Thymus (tissue), 11 donors: ENCODE results near the gene ARHGAP31. TPM values are rescaled to one million over a fixed set of nuclear protein-coding genes. Genes with fewer than 3 reads are reported as not detected.
"Not testable (repeated sequence)": the region's sequence is repeated elsewhere in the genome, so short reads cannot be mapped to it uniquely, and the experiment has no call there.

Experiments
- DNase-seq, 9 donors: peaks; one replicate each; pipeline ENCODE4 v3.0.0-alpha.2; 2013; ENCODE audit warnings: low spot score in 9 of 9, low read depth in 6 of 9, missing footprints in 1 of 9
- H3K27ac ChIP-seq, 2 donors: one replicate each; pipeline ENCODE4 v1.5.1; 2013; ENCODE audit warnings: control low read depth in 1 of 2, low read depth in 1 of 2, low read length in 1 of 2, mild to moderate bottlenecking in 1 of 2, moderate library complexity in 1 of 2
- H3K27me3 ChIP-seq, 2 donors: one replicate each; pipeline ENCODE4 v1.5.1; 2013; ENCODE audit warnings: low read length in 1 of 2; ENCODE audit not compliant: control insufficient read depth in 2 of 2, insufficient read depth in 1 of 2
- H3K36me3 ChIP-seq, 2 donors: one replicate each; pipeline ENCODE4 v1.5.1; 2013; ENCODE audit warnings: low read length in 1 of 2, mild to moderate bottlenecking in 1 of 2, moderate library complexity in 1 of 2; ENCODE audit not compliant: control insufficient read depth in 2 of 2, insufficient read depth in 2 of 2
- H3K4me1 ChIP-seq, 2 donors: one replicate each; pipeline ENCODE4 v1.5.1; 2013; ENCODE audit warnings: low read length in 2 of 2; ENCODE audit not compliant: control insufficient read depth in 2 of 2, insufficient read depth in 2 of 2
- H3K4me3 ChIP-seq, 2 donors: one replicate each; pipeline ENCODE4 v1.5.1; 2013; ENCODE audit warnings: low read length in 2 of 2, control low read depth in 1 of 2, mild to moderate bottlenecking in 1 of 2
- H3K9me3 ChIP-seq, 2 donors: one replicate each; pipeline ENCODE4 v1.5.1; 2013; ENCODE audit warnings: low read length in 1 of 2, mild to moderate bottlenecking in 1 of 2; ENCODE audit not compliant: control insufficient read depth in 2 of 2, insufficient read depth in 1 of 2
- whole genome bisulfite sequencing: extraction: QIAGEN DNeasy Blood & Tissue Kit; methylation state at CpG from one replicate; pipeline ENCODE4 v1.1.7; 2013; 5-methylcytosine and 5-hydroxymethylcytosine counted together
- polyA plus RNA-seq: library from polyadenylated mRNA; stranded (reverse); fragments of 200-250 nt; gene quantifications from one replicate; pipeline ENCODE4 v1.2.3, GENCODE V29; 2013
- total RNA-seq: library from RNA; stranded (reverse); fragments of 120-200 nt; gene quantifications from one replicate; pipeline ENCODE4 v1.2.4, GENCODE V29; 2013
- donor health status: healthy.

The ARHGAP31 gene
- total and polyA plus RNA-seq, 2 donors: 3.5 to 8.2 TPM

- not testable (repeated sequence) for H3K9me3 ChIP-seq, H3K36me3 ChIP-seq, H3K27ac ChIP-seq, H3K27me3 ChIP-seq, H3K4me1 ChIP-seq, H3K4me3 ChIP-seq, DNase-seq
- 90% methylated on average over 2 of the region's 2 CpGs for WGBS
Measured at GRCh38 chr3:119270212-119270611, 24.0 kb upstream of the ARHGAP31 start.

- 97% methylated on average over 5 of the region's 5 CpGs for WGBS
- H3K4me3 ChIP-seq: no peak overlapping the region
- no peak for DNase-seq
- H3K27me3 ChIP-seq: no peaks in the 10 kb centered on the region
- H3K27ac ChIP-seq: no peak overlapping the region
- no peaks in the 10 kb centered on the region for H3K36me3 ChIP-seq
- H3K4me1 ChIP-seq: peaks cover 3 to 10% of the 10 kb centered on the region in 2 donors
- H3K9me3 ChIP-seq: no peaks in the 10 kb centered on the region
Measured at GRCh38 chr3:119276680-119277079, 17.5 kb upstream of the ARHGAP31 start.

GRCh38 chr3:119279101-119279554 is 15.1 kb upstream of the ARHGAP31 start:
- peaks cover 3 to 10% of the 10 kb centered on the region in 2 donors for H3K4me1 ChIP-seq
- H3K9me3 ChIP-seq: peaks cover 2 to 9% of the 10 kb centered on the region in 2 donors
- DNase-seq: no peak
- no peak overlapping the region for H3K27ac ChIP-seq
- no peak overlapping the region for H3K4me3 ChIP-seq
- H3K27me3 ChIP-seq: no peaks in the 10 kb centered on the region
- H3K36me3 ChIP-seq: no peaks in the 10 kb centered on the region
- 90% methylated on average over 6 of the region's 6 CpGs for WGBS

GRCh38 chr3:119279584-119280243 is 14.5 kb upstream of the ARHGAP31 start:
- Histone ChIP-seq H3K9me3 (peaks cover 2 to 9% of the 10 kb centered on the region in 2 donors), H3K27ac (no peak overlapping the region), H3K27me3 (no peaks in the 10 kb centered on the region), H3K36me3 (no peaks in the 10 kb centered on the region), H3K4me1 (peaks cover 3 to 10% of the 10 kb centered on the region in 2 donors), H3K4me3 (no peak overlapping the region)
- DNase-seq: no peak
- 84% methylated on average over 5 of the region's 5 CpGs for WGBS

- H3K4me3 ChIP-seq: no peak overlapping the region
- peaks cover 8 to 30% of the 10 kb centered on the region in 2 donors for H3K4me1 ChIP-seq
- no peaks in the 10 kb centered on the region for H3K27me3 ChIP-seq
- peaks cover 0 to 8% of the 10 kb centered on the region in 2 donors for H3K9me3 ChIP-seq
- WGBS: 96% methylated on average over 3 of the region's 3 CpGs
- H3K27ac ChIP-seq: no peak overlapping the region
- H3K36me3 ChIP-seq: no peaks in the 10 kb centered on the region
- no peak for DNase-seq
Measured at GRCh38 chr3:119288669-119289403, 5.3 kb upstream of the ARHGAP31 start.

- Histone ChIP-seq H3K4me1 (peaks cover 8 to 32% of the 10 kb centered on the region in 2 donors), H3K27ac (no peak overlapping the region), H3K36me3 (no peaks in the 10 kb centered on the region), H3K27me3 (no peaks in the 10 kb centered on the region), H3K4me3 (no peak overlapping the region), H3K9me3 (peaks cover 0 to 8% of the 10 kb centered on the region in 2 donors)
- 84% methylated on average over 2 of the region's 2 CpGs for WGBS
- DNase-seq: no peak
Measured at GRCh38 chr3:119289404-119289770, 4.8 kb upstream of the ARHGAP31 start.

- Histone ChIP-seq H3K27me3 (no peaks in the 10 kb centered on the region), H3K4me1 (peaks cover 8 to 41% of the 10 kb centered on the region in 2 donors), H3K4me3 (no peak overlapping the region), H3K27ac (no peak overlapping the region), H3K36me3 (no peaks in the 10 kb centered on the region), H3K9me3 (peaks cover 0 to 8% of the 10 kb centered on the region in 2 donors)
- DNase-seq: no peak
Measured at GRCh38 chr3:119290613-119291012, 3.6 kb upstream of the ARHGAP31 start.

- H3K27ac ChIP-seq: no peak overlapping the region
- 97% methylated on average over 7 of the region's 7 CpGs for WGBS
- no peaks in the 10 kb centered on the region for H3K27me3 ChIP-seq
- H3K4me3 ChIP-seq: no peak overlapping the region
- peaks cover 9 to 44% of the 10 kb centered on the region in 2 donors for H3K4me1 ChIP-seq
- no peak for DNase-seq
- H3K9me3 ChIP-seq: peaks cover 0 to 8% of the 10 kb centered on the region in 2 donors
- H3K36me3 ChIP-seq: no peaks in the 10 kb centered on the region
Measured at GRCh38 chr3:119291062-119291700, 3.0 kb upstream of the ARHGAP31 start.

- H3K36me3 ChIP-seq: no peaks in the 10 kb centered on the region
- peak overlapping the region in 1 of 2 donors; percentile 68 for H3K4me3 ChIP-seq
- no peaks in the 10 kb centered on the region for H3K27me3 ChIP-seq
- peak in 5 of 9 donors; percentile 50 to 82 (median 58) for DNase-seq
- peak overlapping the region in 1 of 2 donors; percentile 87 for H3K27ac ChIP-seq
- H3K4me1 ChIP-seq: peaks cover 24 to 58% of the 10 kb centered on the region in 2 donors
- 3% methylated on average over 4 of the region's 4 CpGs for WGBS
- peaks cover 0 to 8% of the 10 kb centered on the region in 2 donors for H3K9me3 ChIP-seq
Measured at GRCh38 chr3:119292666-119293065, 1.5 kb upstream of the ARHGAP31 start.
